Endodermal cell (in vitro differentiated cells): Measurements from ENCODE around the gene RBP4. TPM values are rescaled to one million over a fixed set of nuclear protein-coding genes. Genes with fewer than 3 reads are reported as not detected.

Experiments
- DNase-seq: peaks from one replicate; pipeline ENCODE4 v3.0.0-alpha.2; 2017
- H3K27ac ChIP-seq: 2 replicates; pipeline ENCODE4 v1.5.1; 2013; ENCODE audit warnings: mild to moderate bottlenecking, low read depth, low read length, moderate library complexity
- H3K27me3 ChIP-seq: 2 replicates; pipeline ENCODE4 v1.6.1; 2013; ENCODE audit warnings: mild to moderate bottlenecking, low read length, moderate library complexity; ENCODE audit not compliant: insufficient read depth, control insufficient read depth, poor library complexity, severe bottlenecking
- H3K36me3 ChIP-seq: 2 replicates; pipeline ENCODE4 v1.7.0; 2013; ENCODE audit warnings: mild to moderate bottlenecking, low read length, moderate library complexity; ENCODE audit not compliant: control insufficient read depth, insufficient read depth
- H3K4me1 ChIP-seq: one replicate; pipeline ENCODE4 v1.7.0; 2013; ENCODE audit warnings: low read length; ENCODE audit not compliant: control insufficient read depth, insufficient read depth
- H3K4me3 ChIP-seq: 2 replicates; pipeline ENCODE4 v1.5.1; 2013; ENCODE audit warnings: mild to moderate bottlenecking, low read length, moderate library complexity
- H3K9ac ChIP-seq: 2 replicates; pipeline ENCODE4 v1.6.1; 2013; ENCODE audit warnings: mild to moderate bottlenecking, low read length, moderate library complexity; ENCODE audit not compliant: poor library complexity, severe bottlenecking; ENCODE audit errors: extremely low read depth
- H3K9me3 ChIP-seq: 2 replicates; pipeline ENCODE4 v1.6.1; 2013; ENCODE audit warnings: mild to moderate bottlenecking, low read length, moderate library complexity; ENCODE audit not compliant: control insufficient read depth
- H3K27ac Mint-ChIP-seq: 2 replicates; pipeline ENCODE4 v1.8.0; 2020; ENCODE audit warnings: mixed read lengths
- H3K27me3 Mint-ChIP-seq: 2 replicates; pipeline ENCODE4 v1.8.0; 2021; ENCODE audit warnings: mild to moderate bottlenecking, mixed read lengths; ENCODE audit not compliant: insufficient read depth
- H3K36me3 Mint-ChIP-seq: 2 replicates; pipeline ENCODE4 v1.8.0; 2020; ENCODE audit warnings: low read depth, mixed read lengths
- H3K4me1 Mint-ChIP-seq: 2 replicates; pipeline ENCODE4 v1.8.0; 2020; ENCODE audit warnings: mixed read lengths
- H3K4me3 Mint-ChIP-seq: 2 replicates; pipeline ENCODE4 v1.8.0; 2020; ENCODE audit warnings: mild to moderate bottlenecking, moderate library complexity, mixed read lengths
- H3K9me3 Mint-ChIP-seq: 2 replicates; pipeline ENCODE4 v1.8.0; 2020; ENCODE audit warnings: mild to moderate bottlenecking, mixed read lengths
- WGBS, 2 experiments: methylation state at CpG; one replicate each; pipeline versions ENCODE4 v1.1.5 to v1.1.7; 2013; ENCODE audit warnings: missing lambda C conversion rate in 2 of 2, mixed read lengths in 1 of 2; ENCODE audit not compliant: insufficient coverage in 1 of 2, insufficient read length in 1 of 2; 5-methylcytosine and 5-hydroxymethylcytosine counted together
- total RNA-seq, 2 donors: library from RNA; stranded (reverse); fragmentation: NEBNext Ultra II Directional in 1 of 2; extraction: Animal tissue kit (Norgen Biotek cat#: 25700) in 1 of 2; gene quantifications; 2 replicates in 1 of 2; 3 replicates in 1 of 2; pipeline ENCODE4 v1.2.1, GENCODE V29; 2021
- TF ChIP-seq, protein P1 (sequence below): fragments of 200-600 bp; sonication (generic); conservative IDR thresholded peaks from 2 replicates; pipeline ENCODE4 v1.5.0; 2021; ENCODE audit warnings: antibody characterized with exemption, mild to moderate bottlenecking

Gene RBP4
- total RNA-seq, 2 donors from 2014 or later, result 0.82 to 0.86 TPM

- H3K36me3 ChIP-seq, result no peaks in the 10 kb centered on the region
- no peaks in the 10 kb centered on the region for H3K9me3 Mint-ChIP-seq
- H3K27me3 Mint-ChIP-seq, result peaks cover 62% of the 10 kb centered on the region
- peaks cover 60% of the 10 kb centered on the region for H3K27me3 ChIP-seq
- no peak for DNase-seq
- TF ChIP-seq, protein P1, sequence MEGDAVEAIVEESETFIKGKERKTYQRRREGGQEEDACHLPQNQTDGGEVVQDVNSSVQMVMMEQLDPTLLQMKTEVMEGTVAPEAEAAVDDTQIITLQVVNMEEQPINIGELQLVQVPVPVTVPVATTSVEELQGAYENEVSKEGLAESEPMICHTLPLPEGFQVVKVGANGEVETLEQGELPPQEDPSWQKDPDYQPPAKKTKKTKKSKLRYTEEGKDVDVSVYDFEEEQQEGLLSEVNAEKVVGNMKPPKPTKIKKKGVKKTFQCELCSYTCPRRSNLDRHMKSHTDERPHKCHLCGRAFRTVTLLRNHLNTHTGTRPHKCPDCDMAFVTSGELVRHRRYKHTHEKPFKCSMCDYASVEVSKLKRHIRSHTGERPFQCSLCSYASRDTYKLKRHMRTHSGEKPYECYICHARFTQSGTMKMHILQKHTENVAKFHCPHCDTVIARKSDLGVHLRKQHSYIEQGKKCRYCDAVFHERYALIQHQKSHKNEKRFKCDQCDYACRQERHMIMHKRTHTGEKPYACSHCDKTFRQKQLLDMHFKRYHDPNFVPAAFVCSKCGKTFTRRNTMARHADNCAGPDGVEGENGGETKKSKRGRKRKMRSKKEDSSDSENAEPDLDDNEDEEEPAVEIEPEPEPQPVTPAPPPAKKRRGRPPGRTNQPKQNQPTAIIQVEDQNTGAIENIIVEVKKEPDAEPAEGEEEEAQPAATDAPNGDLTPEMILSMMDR, result no peak
- no peak overlapping the region for H3K4me3 Mint-ChIP-seq
- 93 to 100% methylated on average over 1 to 2 of the region's 2 CpGs for WGBS, 2 experiments
- H3K4me1 Mint-ChIP-seq, result peaks cover 13% of the 10 kb centered on the region
- H3K9me3 ChIP-seq, result no peaks in the 10 kb centered on the region
- no peak overlapping the region for H3K9ac ChIP-seq
- H3K27ac Mint-ChIP-seq, result no peak overlapping the region
- no peak overlapping the region for H3K27ac ChIP-seq
- H3K4me3 ChIP-seq, result no peak overlapping the region
- no peaks in the 10 kb centered on the region for H3K4me1 ChIP-seq
- H3K36me3 Mint-ChIP-seq, result no peaks in the 10 kb centered on the region
Measured at GRCh38 chr10:93604146-93604545, 3.1 kb upstream of the RBP4 start.

GRCh38 chr10:93603023-93603422 lies 2.0 kb upstream of the RBP4 start:
- H3K27me3 ChIP-seq, result peaks cover 56% of the 10 kb centered on the region

DNA sequence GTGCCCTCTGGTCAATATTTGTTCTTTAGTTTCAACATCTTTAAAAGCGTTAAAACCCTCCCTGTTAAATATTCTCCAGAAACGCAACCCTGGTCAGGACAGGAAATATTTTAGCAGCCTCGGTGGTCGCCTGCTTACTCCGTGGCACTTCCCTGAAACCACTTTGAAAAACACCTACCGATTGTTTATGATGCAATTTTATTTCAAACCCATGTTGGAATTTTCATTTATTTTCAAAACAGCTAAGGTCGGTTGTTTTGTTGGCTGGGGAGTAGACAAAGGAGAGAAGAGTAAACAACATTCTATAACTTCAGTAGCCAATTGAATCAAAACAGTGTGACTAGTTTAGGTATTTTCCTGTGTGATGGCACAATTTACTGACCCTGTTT lies 733 bp upstream of the RBP4 start:
- peak overlapping the region; percentile 56 for H3K4me3 Mint-ChIP-seq
- H3K27me3 ChIP-seq, result peaks cover 56% of the 10 kb centered on the region
- peaks cover 65% of the 10 kb centered on the region for H3K27me3 Mint-ChIP-seq

More at GRCh38 chr10:93603023-93603422, 2.0 kb upstream of the RBP4 start:
- Mint-ChIP-seq H3K27me3 (peaks cover 65% of the 10 kb centered on the region), H3K4me3 (no peak overlapping the region), H3K36me3 (no peaks in the 10 kb centered on the region), H3K9me3 (no peaks in the 10 kb centered on the region), H3K4me1 (peaks cover 14% of the 10 kb centered on the region), H3K27ac (no peak overlapping the region)
- WGBS, 2 experiments, result 95% methylated on average over 2 of the region's 2 CpGs; no CpG with 5 or more reads in 1 of the 2 experiments
- no peak for DNase-seq
- no peak overlapping the region for H3K27ac ChIP-seq
- no peaks in the 10 kb centered on the region for H3K9me3 ChIP-seq
- H3K4me3 ChIP-seq, result no peak overlapping the region
- H3K9ac ChIP-seq, result no peak overlapping the region
- no peaks in the 10 kb centered on the region for H3K36me3 ChIP-seq
- TF ChIP-seq, protein P1, result no peak
- no peaks in the 10 kb centered on the region for H3K4me1 ChIP-seq

More for the DNA sequence above, 733 bp upstream of the RBP4 start:
- Histone ChIP-seq H3K36me3 (no peaks in the 10 kb centered on the region), H3K4me1 (no peaks in the 10 kb centered on the region), H3K9me3 (no peaks in the 10 kb centered on the region), H3K9ac (no peak overlapping the region), H3K4me3 (peak overlapping the region; percentile 62), H3K27ac (no peak overlapping the region)
- DNase-seq, result peak; percentile 15
- Mint-ChIP-seq H3K9me3 (no peaks in the 10 kb centered on the region), H3K4me1 (peaks cover 14% of the 10 kb centered on the region), H3K36me3 (no peaks in the 10 kb centered on the region), H3K27ac (no peak overlapping the region)
- TF ChIP-seq, protein P1, result no peak
- WGBS, 2 experiments, result 34 to 35% methylated on average over 5 to 6 of the region's 7 CpGs
